Stimulated activated CD4-positive, alpha-beta T cell treated with anti-CD3 and anti-CD28 coated beads, Interleukin-12 subunit alpha, Interleukin-12 subunit beta, amount 100 ng/mL, for 48 hours (primary cell): ENCODE results near the gene OSBP2.
A peak's percentile ranks its signal among the peaks of the same experiment; 100 is the strongest.

Experiments
- DNase-seq, 3 donors: peaks; one replicate each; pipeline ENCODE4 v3.0.0-alpha.2; 2020; ENCODE audit warnings: low read depth in 2 of 3, low spot score in 1 of 3

The OSBP2 gene

DNA sequence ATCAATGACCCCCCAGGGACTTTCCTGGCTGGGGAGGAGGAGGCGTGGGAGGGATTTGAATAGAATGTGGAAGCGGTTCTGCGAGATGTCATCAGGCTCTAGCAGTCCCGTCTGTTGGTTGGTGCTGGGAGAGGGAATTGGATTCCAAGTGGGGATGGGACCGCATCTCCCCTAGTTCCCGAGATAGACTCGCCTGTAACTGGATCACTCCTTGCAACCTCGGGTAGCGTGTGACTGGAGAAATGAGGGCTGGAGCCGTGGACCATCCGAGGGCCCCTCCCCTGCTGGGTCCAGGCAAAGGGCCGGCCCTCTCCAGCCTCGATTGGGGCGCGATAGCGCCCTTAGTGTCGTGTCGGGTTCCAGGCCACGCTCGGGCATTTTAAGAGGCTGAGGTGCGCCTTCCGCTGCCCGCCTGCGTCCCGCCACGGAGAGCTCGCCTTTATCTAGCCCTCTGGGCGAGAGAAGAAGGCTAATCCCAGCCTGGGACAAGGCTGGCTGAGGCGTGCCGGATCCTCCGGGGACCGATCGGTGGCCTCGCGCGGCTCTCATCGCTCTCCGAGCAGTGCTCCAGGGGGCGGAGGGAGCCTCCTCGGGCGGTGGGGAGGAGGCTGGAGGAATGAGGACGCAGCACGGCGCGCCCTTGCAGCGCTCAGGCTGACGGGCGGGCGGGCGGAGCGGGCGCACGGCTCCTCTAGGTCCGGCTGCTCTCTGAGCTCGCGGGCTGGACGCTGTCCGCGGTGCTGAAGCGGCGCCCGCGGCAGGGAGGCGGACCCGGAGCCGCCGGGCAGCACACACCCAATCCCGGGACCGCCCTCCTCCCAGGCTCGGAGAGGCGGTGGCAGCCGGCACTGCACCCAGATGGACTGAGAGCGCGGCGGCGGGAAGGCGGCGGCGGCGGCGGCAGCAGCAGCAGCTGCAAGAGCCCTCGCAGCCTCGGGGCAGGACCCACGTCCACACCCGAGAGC, 107.8 kb downstream of the OSBP2 start:
- peak; percentile 52 to 67 (median 61) for DNase-seq

DNA sequence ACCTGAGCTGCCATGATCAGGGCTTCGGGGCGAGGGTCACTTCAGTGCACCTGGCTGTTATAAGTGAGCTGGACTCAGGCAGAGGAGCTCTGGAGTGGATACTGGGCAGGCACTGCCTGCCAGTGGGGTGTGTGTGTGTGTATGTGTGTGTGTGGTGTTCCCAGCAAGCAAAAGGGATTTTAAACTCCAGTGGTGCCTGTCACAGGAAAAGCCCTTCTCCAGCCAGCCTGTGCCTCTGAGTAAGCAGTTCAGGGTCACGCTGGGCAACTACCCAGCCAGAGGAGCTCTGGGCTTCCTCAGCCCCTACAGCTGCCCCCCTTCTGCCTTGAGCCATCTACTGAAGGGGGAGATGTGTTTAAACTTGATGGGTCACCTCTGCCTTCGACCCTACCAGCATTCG, 109.0 kb downstream of the OSBP2 start:
- DNase-seq = no peak

DNA sequence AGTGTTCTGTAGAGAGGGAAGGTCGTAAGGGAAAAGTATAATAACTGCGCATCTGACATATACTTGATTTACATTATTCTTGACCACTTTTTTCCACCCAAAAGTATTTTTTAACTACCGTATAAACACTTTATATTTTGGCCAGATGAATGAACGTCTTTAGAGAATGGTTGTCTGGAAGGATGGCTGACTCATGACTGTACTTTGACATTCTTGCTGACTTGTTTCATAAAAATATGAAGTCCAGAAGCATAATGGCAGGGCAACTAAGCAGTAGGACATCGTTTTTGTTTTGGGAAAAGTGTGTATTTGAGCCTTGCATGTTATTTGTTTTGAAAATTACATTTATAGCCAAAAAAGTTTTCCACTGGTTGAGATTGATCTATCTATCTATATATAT, 110.0 kb downstream of the OSBP2 start:
- no peak for DNase-seq

DNA sequence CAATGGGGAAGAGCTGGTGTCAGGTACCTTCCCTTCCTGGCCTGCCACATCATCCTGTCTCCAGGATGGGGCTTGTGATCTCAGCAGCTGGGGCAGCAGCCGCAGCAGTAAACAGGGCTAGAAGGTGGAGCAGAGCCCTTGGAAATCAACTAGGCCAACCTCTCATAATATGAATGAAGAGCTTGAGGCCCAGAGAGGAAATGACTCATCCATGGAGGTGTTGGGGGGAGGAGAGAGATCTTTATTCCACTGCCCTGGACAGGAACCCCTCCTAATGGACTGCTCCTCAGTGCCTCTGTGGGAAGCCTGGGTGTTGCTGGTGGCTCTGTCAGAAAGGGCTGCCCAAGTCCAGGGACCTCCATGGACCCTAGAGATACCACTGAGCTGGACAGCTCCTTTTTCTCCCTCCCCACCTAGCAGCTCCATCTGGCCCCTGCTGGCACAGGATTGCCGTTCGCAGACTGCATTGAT, 111.8 kb downstream of the OSBP2 start:
- no peak for DNase-seq

DNA sequence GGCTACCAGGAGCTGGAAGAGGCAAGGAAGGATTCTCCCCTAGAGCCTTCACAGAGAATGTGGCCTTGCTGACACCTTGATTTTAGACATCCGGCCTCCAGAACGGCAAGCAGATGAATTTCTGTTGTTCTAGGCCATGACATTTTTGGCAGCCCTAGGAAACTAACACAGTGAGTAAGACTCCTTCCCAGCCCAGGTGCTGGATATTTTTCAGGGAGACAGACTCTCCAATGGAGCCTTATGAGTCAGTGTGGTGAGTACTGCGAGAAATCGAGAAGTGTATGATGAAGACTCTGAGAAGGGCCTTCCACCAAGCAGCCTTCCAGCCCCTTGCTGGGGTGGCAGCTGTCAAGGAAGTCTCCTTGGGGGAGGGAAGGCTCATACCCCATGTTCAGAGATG, 114.4 kb downstream of the OSBP2 start:
- DNase-seq = no peak

DNA sequence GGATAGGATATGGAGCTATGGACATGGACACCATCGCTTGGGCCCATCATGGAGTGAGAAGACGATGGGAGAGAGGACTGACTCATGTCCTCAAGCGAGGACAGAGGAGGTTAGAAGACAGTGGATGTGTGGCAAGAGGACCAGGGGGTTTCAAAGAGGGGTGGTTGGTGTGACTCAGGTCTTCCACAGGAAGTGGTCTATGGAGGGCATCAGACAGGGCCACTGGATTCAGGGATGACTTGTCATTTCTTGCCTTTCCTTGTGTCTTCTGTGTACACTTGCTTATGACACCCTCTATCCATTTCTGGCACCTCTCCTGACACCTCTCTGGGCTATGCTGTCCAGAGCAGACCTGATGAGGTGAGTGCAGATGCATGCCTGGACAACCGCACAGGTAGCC, 115.4 kb downstream of the OSBP2 start:
- DNase-seq = no peak

DNA sequence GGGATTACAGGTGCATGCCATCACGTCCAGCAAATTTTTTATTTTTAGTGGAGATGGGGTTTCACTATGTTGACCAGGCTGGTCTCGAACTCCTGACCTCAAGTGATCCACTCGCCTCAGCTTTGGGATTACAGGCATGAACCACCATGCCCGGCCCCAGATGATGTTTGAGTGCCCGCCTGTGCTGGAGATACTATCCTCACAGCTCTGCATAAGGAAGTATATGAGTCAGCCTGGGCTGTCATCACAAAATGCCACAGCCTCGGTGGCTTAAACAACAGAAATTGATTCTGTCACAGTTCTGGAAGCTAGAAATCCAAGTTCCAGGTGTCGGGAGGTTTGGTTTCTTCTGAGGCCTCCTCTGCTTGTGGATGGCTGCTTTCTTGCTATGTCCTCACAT, 119.3 kb downstream of the OSBP2 start:
- DNase-seq = no peak

DNA sequence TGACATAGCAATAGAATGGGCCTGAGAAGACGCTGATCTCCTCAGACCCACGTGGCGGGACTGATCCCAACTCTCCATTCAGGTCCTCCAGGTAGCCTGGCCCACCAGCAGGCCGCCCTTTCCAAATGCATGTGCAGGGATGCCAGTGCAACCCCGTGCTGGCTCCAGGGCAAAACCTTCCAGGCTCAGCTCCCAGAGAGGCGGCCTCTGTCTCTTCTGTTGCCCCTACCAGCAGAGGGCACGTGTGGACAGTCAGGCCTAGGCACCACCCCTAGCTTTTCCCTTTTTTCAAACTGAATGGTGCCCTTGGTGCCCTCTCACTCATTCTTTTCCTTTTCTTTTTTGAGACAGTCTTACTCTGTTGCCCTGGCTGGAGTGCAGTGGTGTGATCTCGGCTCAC, 121.7 kb downstream of the OSBP2 start:
- DNase-seq = no peak

DNA sequence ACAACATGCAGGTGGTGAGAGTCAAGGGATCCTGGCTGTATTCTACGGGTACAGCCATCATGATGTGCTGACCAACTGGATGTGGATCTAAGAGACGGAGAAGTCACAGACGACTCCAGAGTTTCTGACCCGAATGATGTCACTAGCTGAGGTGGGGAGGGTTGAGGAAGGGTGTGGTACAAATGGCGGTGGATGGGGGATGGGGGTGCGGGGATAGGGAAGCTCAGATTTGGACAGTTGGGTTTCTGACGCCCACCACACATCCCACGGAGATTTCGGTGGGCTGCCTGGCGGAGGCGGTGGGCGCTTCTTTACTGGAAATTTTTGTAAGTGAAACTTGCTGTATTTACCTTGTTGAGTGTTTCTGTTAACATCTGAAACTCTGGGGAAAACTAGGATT, 126.7 kb downstream of the OSBP2 start:
- no peak for DNase-seq

DNA sequence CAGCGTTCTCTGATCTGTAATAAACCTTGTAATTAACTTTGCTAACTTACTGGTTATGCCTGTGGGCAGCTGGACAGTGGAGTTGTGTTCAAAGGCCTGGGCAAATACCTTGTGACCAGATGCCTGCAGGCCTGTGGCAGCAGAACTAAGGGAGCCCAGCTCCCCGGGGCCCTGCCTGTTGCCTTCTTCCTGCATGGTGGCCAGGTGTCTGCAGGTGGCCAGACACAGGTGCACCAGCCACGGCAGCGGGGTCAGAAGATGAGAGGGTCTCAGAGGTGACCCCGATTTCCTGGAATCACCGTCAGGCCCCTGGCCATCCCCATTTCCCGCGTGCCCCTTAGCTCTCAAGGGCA, 127.2 kb downstream of the OSBP2 start:
- DNase-seq = no peak

DNA sequence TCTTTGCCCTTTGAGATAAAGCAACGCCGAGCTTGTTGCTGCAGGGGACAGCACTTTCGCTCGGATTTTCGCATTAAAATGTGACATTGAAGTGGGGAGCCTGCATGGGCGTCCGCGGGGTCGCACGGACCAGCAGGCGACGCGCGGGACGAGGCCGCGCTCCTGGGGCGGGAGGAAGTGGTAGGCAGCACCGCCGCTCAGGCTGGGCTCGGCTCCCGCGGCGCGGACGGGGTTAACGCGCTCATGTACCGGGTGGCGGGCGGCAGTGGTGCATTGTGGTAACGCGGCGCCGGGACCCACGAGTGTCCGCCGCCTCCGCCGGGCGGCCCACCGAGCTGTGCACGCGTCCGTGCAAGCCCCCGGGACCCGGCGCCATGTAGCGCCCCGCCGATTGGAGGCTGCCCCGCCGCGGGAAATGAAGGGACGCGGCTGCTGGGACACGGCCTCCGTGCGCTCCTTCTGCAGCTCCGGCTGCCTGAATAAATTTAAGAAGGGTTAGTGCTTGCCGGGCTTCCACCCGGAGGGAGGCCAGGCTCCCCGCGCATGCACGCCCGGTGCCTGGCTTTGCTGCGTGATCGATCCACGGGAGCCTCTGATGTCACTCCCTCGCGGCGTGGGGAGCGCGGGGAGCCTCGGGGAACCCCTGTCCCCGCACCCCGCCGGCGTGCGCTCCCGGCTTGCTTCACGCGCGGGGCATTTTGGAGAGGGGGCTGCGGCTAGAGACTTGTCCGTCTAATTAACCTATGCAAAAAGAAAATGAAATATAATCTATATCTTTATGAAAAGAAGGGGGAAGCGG, 127.7 kb downstream of the OSBP2 start:
- DNase-seq = no peak

DNA sequence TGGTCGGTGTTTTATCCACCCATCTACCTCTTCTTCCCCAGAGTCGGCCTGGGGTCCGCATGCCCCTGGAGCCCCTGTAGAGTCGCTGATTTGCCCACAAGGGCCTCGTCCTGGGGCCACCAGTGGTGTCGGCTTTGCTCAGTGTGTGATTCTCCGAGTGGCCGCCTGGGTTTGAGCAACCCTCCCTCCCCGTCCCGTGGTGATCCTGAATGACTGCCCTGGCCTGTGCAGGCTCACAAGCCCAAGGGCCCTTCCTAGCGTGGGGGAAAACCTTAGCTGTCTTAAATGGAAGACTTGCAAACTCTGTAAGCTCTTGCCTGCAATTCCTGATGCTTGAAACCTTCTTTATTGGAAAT, 128.3 kb downstream of the OSBP2 start:
- DNase-seq = no peak

DNA sequence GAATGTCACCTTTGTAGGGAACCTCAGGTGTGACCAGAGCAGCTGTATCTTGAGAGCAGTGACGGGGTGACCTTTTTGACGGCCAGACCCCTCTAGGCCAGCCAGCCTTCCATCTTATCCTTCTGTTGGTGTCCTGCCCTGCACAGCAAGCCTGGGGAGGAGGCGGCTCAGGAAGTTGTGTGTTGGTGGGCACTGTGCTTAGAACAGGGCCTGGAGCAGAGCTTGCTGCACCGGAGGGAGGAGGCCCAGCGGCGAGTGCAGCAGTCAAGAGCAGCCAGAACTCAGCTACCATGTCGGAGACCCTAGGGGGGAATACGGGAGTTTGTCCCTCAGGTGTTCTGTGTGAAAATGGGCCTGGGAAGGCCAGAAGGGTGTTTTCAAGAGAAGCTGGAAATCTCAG, 129.4 kb downstream of the OSBP2 start:
- DNase-seq = no peak

DNA sequence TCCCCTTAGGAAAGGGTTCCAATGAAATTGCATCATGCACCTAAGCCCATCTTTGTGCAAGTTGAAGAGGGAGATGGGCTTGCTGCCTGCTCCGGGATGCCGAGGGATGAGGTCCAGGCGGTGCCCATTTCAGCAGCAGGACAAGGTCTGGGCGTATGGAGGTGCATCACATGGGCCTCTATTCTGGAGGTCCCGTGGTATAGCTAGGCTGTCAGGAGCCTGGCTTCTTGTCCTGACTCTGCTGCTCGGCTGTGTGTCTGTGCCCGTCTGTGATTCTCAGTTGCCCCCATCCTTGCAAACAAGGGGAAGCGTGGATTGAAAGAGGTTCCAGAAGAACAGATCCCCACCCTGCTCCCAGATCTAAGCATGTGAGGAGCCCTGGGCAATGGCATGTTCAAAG, 130.0 kb downstream of the OSBP2 start:
- DNase-seq = no peak

DNA sequence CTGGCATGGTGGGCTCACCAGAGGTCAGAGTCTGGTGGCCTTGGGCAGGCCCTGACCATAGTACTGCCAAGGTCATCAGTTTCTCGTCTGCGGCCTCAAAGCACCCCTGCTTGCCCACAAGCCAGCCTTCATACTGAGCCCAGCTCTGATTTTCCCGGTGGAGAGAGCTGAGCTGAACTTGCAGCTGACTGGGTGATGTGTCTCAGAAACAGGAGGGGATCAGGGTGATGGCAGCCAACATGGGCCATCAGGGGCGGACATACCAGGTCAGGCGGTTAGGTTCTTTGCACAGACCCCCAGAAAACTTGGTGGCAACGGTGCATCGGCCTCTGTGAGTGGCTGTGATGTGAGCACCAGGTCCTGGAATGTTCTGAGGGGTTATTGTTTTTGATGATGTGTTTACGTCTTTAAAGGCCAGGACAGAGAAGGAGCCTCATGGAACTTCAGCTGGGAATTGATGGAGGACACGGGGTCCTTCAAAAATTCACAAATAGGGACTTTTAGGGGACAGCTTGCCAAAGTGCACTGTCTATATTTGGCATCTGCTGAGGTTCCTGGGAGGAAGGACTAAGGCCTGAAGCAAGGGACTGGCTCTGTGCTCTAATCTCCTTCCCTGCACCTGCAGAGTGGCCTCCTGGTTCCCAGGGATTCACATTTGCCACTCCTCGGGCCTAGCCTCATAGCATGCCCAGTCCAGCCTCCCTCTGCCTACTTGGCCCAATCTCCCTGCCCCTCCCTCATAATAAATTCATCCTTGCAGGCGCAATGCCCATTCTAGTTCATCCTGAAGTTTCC, 131.2 kb downstream of the OSBP2 start:
- DNase-seq = no peak

DNA sequence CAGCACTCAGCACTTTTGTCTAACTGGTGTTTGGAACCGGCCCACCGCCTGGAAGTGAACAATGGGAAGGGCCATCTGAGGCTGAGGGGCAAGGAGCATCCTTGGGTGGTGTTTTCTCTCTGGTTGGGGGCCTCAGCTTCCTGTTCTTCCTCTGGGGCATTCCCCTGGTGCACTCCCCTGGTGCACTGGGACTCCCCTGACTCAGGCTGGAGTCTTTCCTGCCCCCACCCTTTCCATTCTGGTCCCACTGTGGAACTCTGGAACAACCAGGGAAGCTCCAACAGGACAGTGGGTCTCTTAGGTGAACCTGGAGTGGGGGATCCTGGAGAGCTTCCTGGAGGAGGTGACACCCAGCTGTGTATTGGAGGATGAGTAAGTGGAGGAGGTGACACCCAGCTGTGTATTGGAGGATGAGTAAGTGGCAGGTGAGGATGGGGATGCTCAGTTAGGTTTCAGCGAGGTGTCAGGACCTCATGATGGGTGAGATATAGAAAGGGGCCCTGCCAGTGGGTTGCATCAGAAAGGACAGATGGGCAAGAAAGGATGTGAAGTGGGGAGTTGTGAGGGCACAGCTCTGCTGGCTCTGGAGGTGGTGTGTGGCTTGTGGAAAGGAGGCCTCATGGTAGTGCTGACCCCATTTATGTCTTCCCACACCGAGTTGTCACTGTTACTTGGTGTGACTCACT, 132.1 kb downstream of the OSBP2 start:
- no peak for DNase-seq

DNA sequence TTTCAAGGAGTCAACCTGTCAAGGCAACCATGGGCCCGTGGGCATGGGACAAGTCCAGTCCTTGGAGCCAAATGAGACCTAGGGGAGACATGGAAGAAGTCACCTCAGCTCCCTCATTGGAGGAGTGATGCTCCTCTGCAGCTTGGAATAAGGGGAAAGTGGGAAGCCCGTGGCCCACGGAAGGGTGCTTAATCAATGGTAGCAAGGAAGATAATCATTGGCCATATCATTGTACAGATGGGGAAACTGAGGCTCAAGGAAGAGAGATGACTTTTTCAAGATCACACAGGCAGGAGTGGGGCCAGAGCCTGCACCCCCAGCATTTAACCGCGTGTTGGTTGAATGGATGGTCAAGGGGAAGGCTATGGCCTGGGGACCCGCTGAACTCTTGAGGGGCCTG, 133.0 kb downstream of the OSBP2 start:
- no peak for DNase-seq

DNA sequence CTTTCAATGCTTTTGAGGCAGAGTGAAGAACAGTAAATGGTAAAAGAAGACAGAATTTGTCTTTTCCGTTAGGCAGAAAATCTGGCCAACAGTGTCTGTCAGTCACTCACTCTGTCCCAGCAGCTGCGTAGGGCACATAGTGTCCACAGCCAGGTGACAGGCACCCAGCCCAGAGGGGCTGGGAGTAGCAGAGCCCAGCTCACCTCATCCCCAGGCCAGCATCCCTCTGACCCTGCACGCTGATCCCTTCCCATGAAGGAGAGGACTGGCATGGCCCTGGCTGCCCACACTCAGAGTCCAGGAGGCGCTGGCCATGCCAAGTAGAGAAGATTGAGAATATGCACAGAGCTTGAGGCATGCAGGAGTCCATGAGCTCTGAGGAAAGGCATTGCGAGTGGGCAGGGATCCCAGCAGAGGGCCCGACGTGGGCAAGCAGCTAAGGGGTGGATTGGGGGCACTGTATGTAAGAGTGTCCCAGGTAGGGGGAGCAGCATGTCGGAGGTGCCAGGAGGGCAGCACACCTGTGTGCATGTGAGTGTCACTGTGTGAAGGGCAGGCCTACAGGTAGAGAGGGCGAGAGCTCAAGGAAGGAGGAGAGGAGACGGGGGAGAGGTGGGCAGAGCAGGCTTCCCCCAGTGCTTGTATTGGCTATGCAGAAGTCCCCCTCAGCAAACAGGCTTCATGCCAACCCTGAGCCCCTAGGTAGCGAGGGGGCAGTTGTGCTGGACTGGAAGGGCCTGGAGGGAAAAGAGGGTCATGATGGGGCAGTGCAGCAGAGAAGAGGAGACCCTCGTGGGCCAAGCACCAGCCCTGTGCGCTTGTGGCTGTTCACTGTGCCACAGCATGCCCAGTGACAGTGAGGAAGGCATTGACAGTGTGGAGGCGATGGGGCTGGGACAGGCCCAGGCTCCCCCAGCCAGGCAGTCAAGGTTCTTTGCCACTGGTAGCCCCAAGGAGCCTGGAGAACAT, 133.8 kb downstream of the OSBP2 start:
- DNase-seq = no peak

DNA sequence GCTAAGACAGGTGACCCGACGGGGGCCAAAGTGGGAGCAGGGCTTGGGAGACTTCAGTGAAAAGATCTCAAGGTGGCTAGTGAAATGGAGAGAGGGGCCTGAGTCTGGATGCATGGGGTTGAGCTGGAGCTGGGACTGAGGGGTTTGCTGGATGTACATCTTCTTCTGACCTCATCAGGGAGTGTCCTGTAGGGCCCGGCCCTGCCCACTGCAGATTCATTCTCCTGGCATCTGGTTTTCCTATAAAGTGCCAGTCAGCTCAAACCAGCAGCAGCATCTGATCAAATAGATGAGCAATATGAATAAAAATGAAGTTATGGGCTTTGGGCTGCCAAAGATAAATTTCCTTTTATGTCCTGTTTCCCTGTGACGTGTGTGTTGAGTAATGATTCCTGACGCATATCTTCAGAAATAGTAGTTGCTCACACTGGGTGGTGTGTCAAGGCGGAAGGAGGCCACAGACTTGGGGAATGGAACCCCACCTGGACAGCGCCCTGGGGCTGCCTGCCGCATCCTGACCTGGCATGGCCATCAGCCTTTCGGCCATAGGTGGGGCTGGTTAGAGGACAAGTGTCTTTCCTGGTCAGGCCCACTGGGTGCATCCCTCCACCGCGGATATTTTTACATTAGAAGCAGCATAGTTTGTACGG, 135.4 kb downstream of the OSBP2 start:
- DNase-seq = no peak
